ENCODE data around the gene TBCEL.
A peak's percentile ranks its signal among the peaks of the same experiment; 100 is the strongest.
"Not testable (repeated sequence)": the region's sequence is repeated elsewhere in the genome, so short reads cannot be mapped to it uniquely, and the experiment has no call there.

The TBCEL gene, protein sequence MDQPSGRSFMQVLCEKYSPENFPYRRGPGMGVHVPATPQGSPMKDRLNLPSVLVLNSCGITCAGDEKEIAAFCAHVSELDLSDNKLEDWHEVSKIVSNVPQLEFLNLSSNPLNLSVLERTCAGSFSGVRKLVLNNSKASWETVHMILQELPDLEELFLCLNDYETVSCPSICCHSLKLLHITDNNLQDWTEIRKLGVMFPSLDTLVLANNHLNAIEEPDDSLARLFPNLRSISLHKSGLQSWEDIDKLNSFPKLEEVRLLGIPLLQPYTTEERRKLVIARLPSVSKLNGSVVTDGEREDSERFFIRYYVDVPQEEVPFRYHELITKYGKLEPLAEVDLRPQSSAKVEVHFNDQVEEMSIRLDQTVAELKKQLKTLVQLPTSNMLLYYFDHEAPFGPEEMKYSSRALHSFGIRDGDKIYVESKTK

DNA sequence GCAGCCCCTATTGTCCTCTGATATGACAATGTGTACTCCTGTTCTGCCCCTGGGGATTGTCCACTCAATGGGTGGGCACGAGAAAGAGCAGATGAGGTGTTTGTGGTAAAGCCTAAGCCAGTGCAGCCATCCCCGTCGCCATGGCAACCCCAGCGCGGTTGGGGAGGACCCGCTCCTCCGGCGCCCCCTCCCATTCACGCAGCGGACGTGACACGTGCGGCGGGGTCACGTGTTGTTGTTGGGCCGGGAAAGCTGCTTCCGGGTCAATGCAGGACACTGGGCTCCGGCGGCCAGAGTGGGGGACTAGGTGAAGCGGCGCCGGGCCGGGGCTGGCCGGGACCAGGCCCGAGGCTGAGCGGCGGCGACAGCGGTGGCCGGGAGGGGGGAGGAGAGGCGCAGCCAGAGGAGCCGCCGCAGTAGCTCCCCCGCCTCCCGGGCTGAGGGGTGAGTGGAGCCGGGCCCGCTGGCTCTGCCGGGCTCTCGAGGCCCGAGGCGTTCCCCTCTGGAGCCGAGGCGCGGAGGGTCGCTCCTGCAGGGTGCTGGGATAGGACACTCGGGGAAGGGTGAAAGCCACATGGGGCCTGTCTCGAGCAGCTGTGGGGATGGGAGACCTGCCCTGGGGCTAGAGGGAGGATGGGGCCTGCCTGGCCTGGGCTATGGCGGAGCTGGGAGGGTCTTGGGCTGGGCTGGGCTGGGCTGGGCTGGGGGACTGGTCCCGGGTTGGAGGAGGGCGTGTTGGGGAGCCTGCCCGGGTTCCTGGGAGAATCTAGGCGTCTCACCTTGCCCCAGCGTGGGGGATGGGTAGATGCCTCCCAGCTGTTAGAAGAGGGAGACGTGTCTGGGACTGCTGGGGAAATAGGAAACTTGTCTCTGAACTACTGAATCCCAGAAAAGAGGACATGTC, at the start of gene TBCEL:
Gene TBCEL, plus strand, starts transcription at position 255 of the 904 bp plus-strand sequence. CDS start 21,589 bp downstream, outside the sequence.
- DNase-seq (ENCODE audit: low spot score) = peak; percentile 77

DNA sequence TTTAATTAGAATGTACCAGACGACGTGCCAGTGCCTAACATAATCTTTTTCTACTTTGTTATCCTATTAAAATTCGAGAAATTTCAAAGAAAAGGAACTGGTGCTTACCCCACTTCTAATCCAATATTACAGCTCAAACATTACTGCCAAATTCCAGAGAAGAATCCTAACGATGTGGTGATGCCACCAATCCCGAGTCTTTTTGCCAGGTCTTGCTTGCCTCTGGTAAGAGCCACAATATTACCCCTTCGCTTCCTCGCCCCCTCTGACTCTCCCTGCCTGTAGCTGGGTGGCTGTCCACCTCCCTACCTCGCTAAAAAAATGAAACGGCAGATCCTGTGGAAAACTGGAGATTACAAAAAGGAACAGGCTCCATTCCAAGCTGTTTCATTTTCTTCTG, 49.4 kb upstream of the TBCEL start:
- no peak for DNase-seq (ENCODE audit: low spot score)

DNA sequence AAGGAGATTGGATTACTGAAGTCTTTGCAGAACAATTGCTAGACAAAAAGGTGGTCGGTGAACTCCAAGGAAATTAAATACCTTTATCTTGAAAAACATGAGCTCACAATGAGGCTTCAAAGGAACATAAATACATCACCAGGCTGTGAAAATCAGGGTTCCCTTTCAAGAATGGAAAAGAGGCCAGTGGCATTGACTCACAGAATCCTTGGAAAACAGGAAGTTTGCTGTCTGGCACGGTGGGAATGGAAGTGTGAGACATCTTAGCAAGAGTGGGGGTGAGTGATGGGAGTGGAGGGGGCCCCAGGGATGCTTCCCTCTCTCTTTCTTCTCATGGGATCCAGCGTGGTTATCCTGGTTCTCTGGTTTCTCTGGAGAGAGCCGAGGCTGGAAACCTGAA, 48.9 kb upstream of the TBCEL start:
- no peak for DNase-seq (ENCODE audit: low spot score)

DNA sequence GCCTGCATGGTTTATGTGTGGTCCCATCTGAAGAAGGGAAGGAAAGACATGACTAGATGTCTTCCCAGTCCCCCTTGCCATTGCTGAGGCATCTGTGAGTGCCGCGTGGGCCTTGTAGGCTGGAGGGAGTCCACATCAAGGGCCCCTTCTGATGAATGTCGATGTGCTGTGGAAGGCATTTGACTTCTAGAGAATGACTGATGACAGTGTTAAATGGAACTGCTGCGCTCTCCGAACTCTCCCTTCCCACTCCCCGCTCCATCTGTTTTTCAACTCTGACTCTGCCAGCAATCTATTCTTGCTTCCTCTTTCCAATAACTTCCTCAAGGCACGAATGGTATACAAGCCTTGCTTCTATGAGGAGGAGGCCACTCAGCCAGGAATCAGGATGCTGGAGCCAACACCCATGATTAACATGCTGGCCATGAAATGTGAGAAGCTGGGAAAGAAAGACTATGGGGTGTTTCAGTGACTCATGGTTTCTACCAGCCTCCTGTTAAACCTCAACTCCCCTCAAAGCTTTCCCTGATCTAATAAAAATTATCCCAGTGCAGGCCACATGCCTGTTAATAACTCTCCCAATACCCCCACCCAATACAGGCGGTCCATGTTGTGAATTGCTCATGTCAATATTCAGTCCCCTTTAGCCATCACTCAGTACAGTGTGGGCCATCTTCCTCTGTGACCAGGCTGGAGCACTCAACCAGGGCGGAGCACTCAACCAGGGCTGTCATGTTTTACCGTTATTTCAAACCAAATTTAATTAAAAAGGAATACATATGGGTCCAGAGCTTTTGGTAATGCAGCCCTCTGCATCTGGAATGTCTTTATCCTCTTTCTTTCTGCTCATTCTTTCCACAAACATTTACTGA, 46.4 kb upstream of the TBCEL start:
- no peak for DNase-seq (ENCODE audit: low spot score)

DNA sequence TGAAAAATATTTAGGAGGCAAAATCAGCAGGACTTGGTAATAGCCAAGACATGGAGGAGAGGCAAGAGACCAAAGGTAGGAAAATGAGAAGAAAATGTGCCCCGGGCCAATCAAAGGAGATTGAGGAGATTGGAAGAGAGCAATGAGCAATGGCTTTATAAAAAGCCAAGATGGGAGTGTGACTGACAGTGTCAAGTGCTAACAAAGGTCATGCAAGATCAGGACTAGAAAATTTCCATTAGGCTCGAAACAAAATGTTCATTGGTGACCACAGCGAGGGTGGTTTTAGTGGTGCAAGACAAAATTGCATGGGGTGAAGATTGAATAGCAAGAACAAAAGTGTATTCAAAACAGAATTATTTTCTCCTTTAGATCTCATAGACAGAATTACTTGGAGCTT, 45.2 kb upstream of the TBCEL start:
- no peak for DNase-seq (ENCODE audit: low spot score)

DNA sequence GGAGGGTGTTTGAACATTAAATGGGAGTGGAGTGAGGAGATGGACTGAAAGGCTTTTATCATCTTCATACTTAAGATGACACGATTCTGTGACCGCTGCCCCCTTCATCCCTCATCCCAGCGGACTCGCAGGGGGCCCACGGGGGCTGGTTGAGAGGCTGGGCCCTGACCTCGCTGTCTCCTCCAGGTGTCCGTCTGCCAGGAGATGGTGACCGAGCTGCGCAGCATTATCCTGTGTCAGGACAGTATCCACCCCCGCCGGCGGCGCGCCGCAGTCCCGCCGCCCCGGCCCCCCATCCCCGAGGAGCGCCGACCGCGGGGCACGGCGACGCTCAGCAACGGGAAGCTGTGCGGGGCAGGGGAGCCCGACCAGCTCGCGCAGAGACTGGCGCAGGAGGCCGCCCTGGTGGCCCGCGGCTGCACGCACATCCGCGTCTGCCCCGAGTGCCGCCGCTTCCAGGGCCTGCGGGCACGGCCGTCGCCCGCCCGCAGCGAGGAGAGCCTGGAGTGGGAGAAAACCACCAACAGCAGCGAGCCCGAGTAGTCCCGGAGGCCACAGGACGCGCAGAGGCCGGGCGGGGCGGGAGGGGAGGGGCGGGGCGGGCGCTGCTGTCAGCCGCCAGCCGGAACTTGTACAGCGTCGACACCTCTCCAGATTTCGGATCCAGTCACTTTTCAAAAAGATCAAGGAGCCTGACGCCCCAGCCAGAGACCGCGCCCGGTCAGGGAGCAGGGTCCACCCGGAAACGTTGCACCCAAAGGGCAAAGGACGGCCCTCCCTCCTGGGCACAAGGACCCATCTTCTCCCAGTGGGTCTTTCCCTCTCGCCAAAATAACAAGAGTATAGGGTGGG, 38.0 kb upstream of the TBCEL start:
- peak; percentile 6 for DNase-seq (ENCODE audit: low spot score)

DNA sequence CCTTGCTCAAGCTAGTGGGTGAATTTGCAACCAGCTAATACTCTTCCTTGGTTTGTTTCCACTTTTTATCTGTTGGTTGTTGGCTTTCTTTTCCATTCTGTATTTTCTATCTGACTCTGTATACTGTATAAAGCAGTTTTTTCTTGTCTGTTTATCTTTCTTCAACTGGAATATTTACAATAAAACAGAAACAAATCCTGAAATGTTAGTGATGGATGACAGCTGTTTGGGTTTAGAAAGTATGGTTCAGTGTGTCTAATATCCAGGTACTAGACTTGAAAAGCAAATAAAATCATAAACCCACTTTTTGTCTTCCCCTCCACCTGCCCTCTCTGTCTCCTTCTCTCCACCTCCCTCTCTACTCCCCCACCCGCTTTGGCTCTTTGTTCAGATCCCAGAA, 35.3 kb upstream of the TBCEL start:
- DNase-seq (ENCODE audit: low spot score) = no peak

DNA sequence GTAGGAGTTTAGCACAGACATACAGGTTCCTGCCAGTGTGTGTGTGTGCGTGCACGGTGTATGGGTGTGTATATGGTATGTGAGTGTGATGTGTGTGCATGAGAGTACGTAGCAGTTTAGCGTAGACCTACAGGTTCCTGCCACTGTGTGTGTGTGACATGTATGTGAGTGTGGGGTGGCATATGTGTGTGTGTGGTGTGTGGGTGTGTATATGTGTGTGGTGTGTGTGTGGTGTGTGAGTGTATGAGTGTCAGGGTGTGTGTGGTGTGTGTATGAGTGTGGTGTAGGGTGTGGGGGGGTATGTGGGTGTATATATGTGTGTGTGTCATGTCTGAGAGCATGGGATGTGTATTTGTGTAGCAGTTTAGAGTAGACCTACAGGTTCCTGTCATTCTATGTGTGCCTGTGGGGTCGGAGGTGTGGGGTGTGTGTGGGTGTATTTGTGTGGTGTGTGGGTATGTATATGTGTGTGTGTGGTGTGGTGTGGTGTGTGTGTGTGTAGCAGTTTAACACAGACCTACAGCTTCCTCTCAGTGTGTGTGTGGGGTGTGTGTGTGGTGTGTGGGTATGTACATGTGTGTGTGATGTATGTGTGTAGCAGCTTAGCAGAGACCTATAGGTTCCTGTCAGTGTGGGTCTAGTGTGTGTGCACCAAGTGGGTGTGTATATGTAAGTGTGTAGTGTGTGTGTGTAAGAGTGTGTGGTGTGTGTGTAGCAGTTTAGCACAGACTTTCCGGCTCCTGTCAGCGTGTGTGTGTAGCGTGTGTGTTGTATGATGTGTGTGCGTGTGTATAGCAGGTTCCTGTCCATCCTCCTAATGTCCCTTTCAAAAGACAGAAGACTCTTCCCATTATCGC, 31.8 kb upstream of the TBCEL start:
- DNase-seq (ENCODE audit: low spot score) = no peak

DNA sequence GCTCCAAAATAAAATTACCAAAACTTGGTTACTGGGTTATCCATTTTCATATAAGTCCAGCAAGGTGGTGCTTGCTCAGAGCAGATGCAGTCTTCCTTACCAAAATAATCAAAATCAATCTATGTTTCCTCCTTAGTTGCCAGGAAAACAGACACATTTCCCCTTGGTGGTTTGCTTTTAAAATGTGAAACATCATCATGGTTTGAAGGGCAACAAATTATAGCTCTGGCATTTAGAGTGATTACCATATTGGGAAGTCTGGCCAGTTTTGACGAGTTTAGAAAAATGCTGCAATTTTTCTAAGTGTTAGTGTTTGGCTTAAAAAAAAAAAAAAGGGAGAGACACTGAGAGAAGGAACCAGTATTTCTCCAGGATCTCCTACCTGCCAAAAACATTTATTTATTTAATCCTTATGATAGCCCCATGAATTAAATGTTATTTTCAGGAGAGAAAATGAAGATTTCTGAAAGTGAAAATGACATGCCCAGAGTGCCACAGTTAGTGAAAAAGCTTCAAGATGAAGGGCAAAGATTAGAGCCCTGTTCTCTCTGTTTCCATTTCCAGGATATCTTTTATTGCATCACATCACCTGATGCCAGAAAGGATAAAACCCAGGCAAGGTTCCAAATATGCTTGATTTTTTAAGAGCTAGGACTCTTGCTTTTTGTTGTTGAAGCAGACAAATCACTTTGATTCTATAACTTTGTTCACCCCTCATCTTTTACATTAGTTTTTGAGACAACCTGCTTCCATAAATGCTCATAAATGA, 29.6 kb upstream of the TBCEL start:
- DNase-seq (ENCODE audit: low spot score) = no peak

DNA sequence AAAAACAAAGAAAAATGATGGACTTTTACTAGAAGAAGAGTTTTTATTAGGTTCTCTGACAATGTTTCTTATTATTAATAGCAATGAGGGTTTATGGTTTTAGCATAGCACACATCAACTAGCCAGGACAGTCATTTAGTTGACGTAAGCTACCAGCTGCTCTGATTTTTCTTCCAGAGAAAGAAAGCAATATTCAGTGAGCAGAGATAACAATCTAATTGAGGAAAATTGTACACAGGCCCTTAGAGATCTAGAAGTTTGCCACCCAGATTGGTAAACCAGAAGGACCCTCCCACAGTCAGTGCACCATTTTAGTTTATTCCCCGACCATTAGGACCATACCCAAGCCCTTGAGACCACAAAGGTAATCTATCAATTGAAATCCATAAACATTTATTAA, 28.7 kb upstream of the TBCEL start:
- no peak for DNase-seq (ENCODE audit: low spot score)

DNA sequence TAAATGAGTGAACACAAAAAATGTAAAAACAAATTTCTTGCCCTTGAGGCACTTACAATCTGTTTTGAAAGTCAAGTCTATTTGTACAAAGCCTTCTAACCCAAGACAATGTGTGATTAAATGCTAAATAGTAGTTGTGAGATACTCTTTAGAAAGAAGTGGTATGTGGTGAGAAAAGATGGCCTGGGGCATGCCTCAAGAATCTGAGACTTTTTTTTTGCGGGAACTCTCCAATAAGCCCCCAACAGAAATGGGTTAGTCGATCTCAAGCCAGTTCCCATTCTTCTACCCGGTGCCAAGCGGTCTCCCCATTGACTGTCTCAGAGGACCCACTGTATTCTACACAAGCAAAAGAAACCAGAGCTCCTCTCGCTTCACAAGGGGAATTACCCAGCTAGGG, 26.9 kb upstream of the TBCEL start:
- DNase-seq (ENCODE audit: low spot score) = no peak

DNA sequence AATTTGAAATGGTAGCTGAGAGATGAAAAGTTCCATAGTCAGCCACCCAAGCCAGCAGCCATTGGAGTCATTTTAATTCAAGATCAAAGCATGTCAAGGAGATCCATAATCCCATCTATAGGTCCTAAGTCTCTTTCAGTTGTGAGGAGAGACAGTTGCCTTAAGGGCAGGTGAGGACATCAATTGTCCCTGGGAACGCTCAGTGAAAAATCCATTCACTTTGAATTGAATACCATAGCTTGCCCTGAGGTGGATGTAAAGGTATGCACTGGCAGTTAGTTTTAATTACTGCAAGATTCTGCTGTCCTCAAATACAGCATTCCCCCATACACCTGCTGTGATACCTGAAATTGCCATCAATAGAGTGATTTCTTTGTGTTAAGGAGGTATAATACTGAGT, 25.3 kb upstream of the TBCEL start:
- no peak for DNase-seq (ENCODE audit: low spot score)

DNA sequence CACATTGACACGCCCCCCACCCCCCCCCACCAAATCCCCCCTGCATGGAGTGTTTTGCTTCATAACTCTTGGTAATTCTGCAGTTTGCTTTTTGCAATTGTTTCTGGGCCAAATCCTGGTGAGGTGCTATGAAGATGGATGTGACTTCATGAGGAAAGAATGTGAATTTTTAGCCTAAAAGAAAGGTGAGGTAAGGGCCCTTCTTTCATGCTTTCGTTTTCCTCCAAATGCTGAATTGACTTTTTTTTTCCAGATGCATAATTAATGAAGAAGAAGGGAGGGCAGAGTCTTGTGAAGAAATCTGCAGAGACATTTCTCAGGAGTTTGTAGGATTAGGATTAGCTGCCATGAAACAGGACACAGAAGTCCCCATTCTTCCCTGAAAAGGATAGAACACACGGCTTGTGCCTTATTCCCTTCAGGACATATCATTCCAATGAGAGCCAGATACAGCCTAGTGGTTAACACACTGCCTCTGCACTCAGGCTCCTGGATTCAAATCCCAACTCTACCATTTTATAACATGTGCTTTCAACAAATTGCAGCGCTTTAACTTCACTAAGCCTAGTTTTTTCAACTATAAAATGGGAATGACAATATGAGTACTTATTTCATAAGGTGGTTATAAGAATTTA, 19.6 kb upstream of the TBCEL start:
- no peak for DNase-seq (ENCODE audit: low spot score)

DNA sequence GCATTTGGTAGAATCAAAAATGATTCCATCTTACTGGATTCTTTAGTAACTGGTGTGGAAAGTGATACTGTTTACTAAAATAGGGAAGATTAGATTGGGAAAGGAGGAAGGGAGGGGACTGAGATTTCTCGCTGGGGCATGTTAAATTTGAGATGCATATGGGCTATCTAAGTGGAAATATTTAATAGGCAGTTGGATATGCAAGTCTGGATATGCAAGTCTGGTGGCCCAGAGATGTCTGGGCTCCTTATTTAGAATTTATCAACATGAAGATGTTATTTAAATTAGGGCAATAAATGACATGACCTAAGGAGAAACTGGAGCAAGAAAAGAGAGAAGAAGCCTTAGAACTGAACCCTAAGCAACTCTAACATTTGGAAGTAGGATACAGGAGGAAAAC, 17.0 kb upstream of the TBCEL start:
- no peak for DNase-seq (ENCODE audit: low spot score)

DNA sequence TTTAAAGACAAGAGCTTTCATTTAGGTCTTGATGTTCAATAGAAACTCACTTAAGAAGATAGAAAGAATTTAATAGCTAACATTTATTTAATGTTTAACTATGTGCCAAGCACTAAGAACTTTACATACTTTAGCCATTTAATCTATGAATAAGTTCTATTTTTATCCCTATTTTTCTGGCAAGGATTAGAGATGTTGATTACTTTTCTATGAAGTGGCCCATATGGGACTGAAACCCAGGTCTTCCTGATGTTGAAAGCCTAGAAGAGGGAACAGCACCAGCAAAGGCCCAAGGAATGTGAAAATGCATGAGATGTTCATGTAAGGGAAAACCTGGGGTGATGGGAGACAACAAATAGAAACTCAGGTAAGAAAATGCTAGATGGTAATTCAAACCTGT, 15.4 kb upstream of the TBCEL start:
- no peak for DNase-seq (ENCODE audit: low spot score)

DNA sequence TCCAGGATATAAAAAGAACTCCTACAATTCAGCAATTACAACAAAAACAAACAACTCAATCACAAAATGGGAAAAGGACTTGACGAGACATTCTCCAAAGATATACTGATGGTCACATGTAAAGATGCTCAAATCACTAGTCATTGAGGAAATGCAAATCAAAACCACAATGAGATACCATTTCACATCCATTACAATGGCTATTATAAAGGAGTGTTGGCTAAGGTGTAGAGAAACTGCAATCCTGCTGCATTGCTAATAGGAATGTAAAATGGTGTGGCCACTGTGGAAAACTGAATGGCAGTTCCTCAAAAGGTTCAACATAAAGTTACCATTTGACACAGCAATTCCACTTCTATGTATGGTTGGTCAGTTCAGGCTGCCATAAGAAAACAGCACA, 11.8 kb upstream of the TBCEL start:
- DNase-seq (ENCODE audit: low spot score) = no peak

DNA sequence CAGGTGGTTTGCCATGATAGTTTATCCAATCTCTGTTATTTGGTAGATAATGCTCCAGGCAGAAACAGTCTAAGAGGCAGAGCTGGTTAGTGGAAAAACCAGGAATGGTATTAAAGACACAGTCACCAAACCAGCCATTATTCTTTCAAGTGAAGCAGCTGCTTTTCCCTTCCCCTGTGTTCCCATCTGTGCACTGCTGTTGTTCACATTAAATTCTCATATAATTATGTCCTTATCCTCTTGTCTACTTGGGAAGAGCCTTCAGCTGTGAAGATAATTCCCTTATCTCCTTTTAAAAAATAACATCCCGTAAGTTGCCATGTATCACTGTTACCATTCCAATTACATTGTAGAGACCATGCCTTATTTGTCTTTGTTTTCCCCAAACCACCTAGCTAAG, 5.2 kb upstream of the TBCEL start:
- DNase-seq (ENCODE audit: low spot score) = no peak

DNA sequence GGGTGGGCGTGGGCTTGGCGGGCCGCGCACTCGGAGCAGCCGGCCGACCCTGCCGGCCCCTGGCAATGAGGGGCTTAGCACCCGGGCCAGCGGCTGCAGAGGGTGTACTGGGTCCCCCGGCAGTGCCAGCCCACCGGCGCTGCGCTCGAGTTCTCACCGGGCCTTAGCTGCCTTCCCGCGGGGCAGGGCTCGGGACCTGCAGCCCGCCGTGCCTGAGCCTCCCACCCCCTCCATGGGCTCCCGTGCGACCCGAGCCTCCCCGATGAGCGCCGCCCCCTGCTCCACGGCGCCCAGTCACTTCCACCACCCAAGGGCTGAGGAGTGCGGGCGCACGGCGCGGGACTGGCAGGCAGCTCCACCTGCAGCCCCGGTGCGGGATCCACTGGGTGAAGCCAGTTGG, 2.2 kb upstream of the TBCEL start:
- DNase-seq (ENCODE audit: low spot score) = not testable (repeated sequence)

DNA sequence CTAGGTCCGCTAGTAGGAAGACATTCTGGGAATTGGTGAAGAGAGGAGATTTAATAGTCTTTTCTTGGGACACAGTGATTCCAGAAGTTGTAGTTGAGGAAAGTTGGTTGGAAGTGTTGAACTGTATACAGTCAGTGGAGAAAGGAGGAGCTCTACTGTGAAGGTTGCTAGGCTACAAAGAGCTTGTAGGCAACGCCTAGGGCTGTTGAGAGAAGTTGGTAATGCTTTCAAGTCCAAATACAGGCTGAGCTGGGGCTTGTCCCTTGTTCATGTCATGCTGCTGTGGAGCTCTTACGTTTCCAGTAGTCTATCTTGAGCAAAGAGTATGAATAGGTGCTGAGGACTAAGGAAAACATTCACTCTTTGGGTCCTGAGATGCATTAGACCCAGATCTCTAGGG, 1.1 kb downstream of the TBCEL start:
- no peak for DNase-seq (ENCODE audit: low spot score)

Data from CD4-positive, alpha-beta T cell treated with Interleukin-2 at 100 ng/mL for 4 hours (primary cell).